AG04449 (cell line): ENCODE measurements around the gene TRIM33.

Source experiments
- CTCF ChIA-PET: fragments of 350-600 bp; formaldehyde crosslinking; extraction: SDS; loops from one replicate; lab custom pipeline; 2021; ENCODE audit warnings: antibody characterized with exemption; lab: Yijun Ruan, JAX
- POLR2A ChIA-PET: fragments of 400-600, 350-600 bp; formaldehyde crosslinking; extraction: SDS; loops from one replicate; lab custom pipeline; 2020; ENCODE audit warnings: antibody characterized with exemption, inconsistent platforms; lab: Yijun Ruan, JAX
- DNase-seq: peaks from one replicate; pipeline ENCODE4 v3.0.0-alpha.2; 2010; ENCODE audit warnings: low read depth, low spot score
- H3K4me3 ChIP-seq: 2 replicates; pipeline ENCODE4 v1.5.1; 2011; ENCODE audit warnings: low read depth, mild to moderate bottlenecking, control low read depth, low read length
- CTCF ChIP-seq: IDR thresholded peaks from one replicate; pipeline ENCODE4 v1.5.1; 2011; ENCODE audit warnings: mild to moderate bottlenecking, moderate library complexity, low read length, control low read depth, inconsistent platforms; ENCODE audit not compliant: insufficient read depth; ENCODE audit errors: missing control alignments

The TRIM33 gene

GRCh38 chr1:114499478-114499877 is 11.5 kb downstream of the TRIM33 start:
- H3K4me3 ChIP-seq: no peak overlapping the region
- CTCF ChIA-PET: no interaction called here
- DNase-seq: no peak
- TF ChIP-seq CTCF: no peak
- POLR2A ChIA-PET: no interaction called here

GRCh38 chr1:114496089-114496488 is 14.9 kb downstream of the TRIM33 start:
- no peak overlapping the region for H3K4me3 ChIP-seq
- no peak for TF ChIP-seq CTCF
- DNase-seq: no peak
- POLR2A ChIA-PET: no interaction called here
- CTCF ChIA-PET: interaction anchor here (1.3 kb wide), 1 partner anchor 15 kb away, joined by 3 read pairs; no protein-coding TSS in a partner anchor

GRCh38 chr1:114495486-114495885 is 15.5 kb downstream of the TRIM33 start:
- ChIA-PET CTCF (interaction anchor here (1.3 kb wide), 1 partner anchor 14 kb away, joined by 3 read pairs; no protein-coding TSS in a partner anchor), POLR2A (no interaction called here)
- no peak for TF ChIP-seq CTCF
- DNase-seq: no peak
- H3K4me3 ChIP-seq: no peak overlapping the region

- ChIA-PET CTCF (no interaction called here), POLR2A (no interaction called here)
- H3K4me3 ChIP-seq: no peak overlapping the region
- no peak for TF ChIP-seq CTCF
- DNase-seq: no peak
Observed at GRCh38 chr1:114492978-114493377, 18.0 kb downstream of the TRIM33 start.

GRCh38 chr1:114490274-114490693 is 20.7 kb downstream of the TRIM33 start:
- no peak for DNase-seq
- ChIA-PET CTCF (no interaction called here), POLR2A (no interaction called here)
- H3K4me3 ChIP-seq: no peak overlapping the region
- no peak for TF ChIP-seq CTCF

- no peak for DNase-seq
- H3K4me3 ChIP-seq: no peak overlapping the region
- ChIA-PET CTCF (interaction anchor here (0.6 to 1.1 kb wide), 3 partner anchors 12 to 142 kb away, joined by 3 to 4 read pairs (median 3); no protein-coding TSS in a partner anchor), POLR2A (no interaction called here)
- TF ChIP-seq CTCF: no peak
Observed at GRCh38 chr1:114488739-114489138, 22.3 kb downstream of the TRIM33 start.
